Adrenal gland (tissue), 5 donors: ENCODE results near the gene ADARB2.

Experiments
- POLR2A ChIP-seq, 2 donors: fragments of 450-650 bp; IDR thresholded peaks; one replicate each; pipeline ENCODE4 v1.6.1; 2017; ENCODE audit warnings: antibody characterized with exemption in 2 of 2, mild to moderate bottlenecking in 2 of 2, moderate library complexity in 1 of 2
- TF ChIP-seq, protein P1 (sequence below), 6 experiments: fragments of 450-650 bp in 4 of 6; fragments of 200-600 bp in 2 of 6; sonication (generic) in 1 of 6; IDR thresholded peaks; 1 replicate in 5 of 6; 2 replicates in 1 of 6; pipeline versions ENCODE4 v1.5.1 to v1.8.0; 2016 to 2021; ENCODE audit warnings: antibody characterized with exemption in 6 of 6, mild to moderate bottlenecking in 2 of 6, moderate library complexity in 1 of 6
- donor health status: DM: no; HTN: no; CAD: no.

DNA sequence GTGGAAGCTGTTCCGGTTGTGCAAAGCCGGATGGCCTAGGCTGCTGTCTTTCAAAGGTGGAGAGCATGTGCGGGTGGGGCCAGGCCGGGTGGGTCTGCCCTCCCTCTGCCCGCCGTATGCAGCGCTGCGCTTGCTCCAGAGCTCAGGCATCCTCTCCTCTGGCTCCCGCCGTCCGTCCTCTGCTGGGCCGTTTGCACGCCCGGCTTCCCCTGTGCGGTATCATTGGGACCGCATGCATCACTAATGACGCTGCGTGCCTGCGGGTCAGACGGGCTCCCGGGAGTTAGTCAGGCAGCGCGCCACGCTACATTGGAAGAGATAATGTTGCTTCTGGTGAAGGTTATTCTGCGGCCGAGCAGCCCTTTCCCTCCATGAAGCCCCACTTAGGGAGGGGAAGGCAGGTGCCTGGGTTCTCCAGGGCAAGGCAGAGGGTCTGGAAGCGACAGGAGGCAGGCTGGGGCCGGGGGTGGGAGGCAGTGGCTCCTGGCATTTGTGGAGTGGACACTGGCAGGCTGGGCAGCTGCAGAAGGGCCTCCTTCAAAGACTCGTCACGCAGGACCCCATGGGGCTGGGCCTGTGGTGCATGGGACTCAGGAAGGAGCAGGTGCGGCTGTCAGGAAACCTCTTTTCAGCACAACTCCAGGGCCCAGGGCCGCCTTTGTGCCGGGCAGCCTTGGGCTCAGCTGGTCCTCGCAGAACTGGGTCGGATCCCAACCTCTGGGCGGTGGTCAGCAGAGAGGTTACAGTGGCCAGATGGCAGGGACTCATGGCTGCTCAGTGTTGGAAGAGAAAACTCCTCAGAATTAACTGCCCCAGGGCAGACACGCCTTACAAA is 362.6 kb downstream of the ADARB2 start:
- TF ChIP-seq, protein P1, sequence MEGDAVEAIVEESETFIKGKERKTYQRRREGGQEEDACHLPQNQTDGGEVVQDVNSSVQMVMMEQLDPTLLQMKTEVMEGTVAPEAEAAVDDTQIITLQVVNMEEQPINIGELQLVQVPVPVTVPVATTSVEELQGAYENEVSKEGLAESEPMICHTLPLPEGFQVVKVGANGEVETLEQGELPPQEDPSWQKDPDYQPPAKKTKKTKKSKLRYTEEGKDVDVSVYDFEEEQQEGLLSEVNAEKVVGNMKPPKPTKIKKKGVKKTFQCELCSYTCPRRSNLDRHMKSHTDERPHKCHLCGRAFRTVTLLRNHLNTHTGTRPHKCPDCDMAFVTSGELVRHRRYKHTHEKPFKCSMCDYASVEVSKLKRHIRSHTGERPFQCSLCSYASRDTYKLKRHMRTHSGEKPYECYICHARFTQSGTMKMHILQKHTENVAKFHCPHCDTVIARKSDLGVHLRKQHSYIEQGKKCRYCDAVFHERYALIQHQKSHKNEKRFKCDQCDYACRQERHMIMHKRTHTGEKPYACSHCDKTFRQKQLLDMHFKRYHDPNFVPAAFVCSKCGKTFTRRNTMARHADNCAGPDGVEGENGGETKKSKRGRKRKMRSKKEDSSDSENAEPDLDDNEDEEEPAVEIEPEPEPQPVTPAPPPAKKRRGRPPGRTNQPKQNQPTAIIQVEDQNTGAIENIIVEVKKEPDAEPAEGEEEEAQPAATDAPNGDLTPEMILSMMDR (IDR thresholded peaks at IDR 0.05) = no peak
- TF ChIP-seq POLR2A (IDR thresholded peaks at IDR 0.05) = no peak
